K562 (cell line): Measurements from ENCODE around the gene HCFC1R1. TPM values are rescaled to one million over a fixed set of nuclear protein-coding genes. Genes with fewer than 3 reads are reported as not detected.
A peak's percentile ranks its signal among the peaks of the same experiment; 100 is the strongest.

Experiments used
- ATAC-seq: fragments of 200-7000 bp; cut with Tn5 transposase; 3 replicates; pipeline ENCODE4 v1.9.1; 2020; ENCODE audit warnings: moderate library complexity
- BruUV-seq: library from RNA; stranded (reverse); fragments of 400-500 nt; replicated peaks from 2 replicates; lab custom pipeline; 2021; lab: Mats Ljungman, UMichigan
- CTCF ChIA-PET: fragments of 300-600 bp; formaldehyde crosslinking; extraction: SDS; loops from one replicate; lab custom pipeline; 2021; ENCODE audit warnings: low intra/inter-chr PET ratio; lab: Yijun Ruan, JAX
- POLR2A ChIA-PET: fragments of 300-600, 350-650 bp; sonication (Branson Sonifier 250); formaldehyde crosslinking; extraction: SDS; loops from one replicate; lab custom pipeline; 2021; ENCODE audit warnings: antibody characterized with exemption, inconsistent platforms; lab: Yijun Ruan, JAX
- DNase-seq, 4 experiments: peaks; one replicate each; pipeline versions ENCODE4 v3.0.0 to v3.0.0-alpha.2; 2011 to 2018; ENCODE audit warnings: low spot score in 3 of 4, mixed read lengths in 3 of 4; ENCODE audit errors: extremely low read depth in 1 of 4
- FAIRE-seq: peaks from 2 replicates; lab custom pipeline; 2011; peaks lifted over from hg19 to GRCh38; lab: Jason Lieb, UNC
- H2AFZ ChIP-seq: 2 replicates; pipeline ENCODE4 v1.6.0; 2011; ENCODE audit warnings: low read depth, low read length, control low read depth, inconsistent platforms
- H3K27ac ChIP-seq: fragments of 200-600 bp; 3 replicates; pipeline ENCODE4 v1.8.0; 2011; ENCODE audit warnings: low read depth, mild to moderate bottlenecking, control low read depth, inconsistent platforms, low read length, moderate library complexity, mixed read lengths; ENCODE audit errors: extremely low read depth
- H3K27me3 ChIP-seq, 2 experiments: fragments of 300-600 bp in 1 of 2; 2 replicates in 1 of 2; 3 replicates in 1 of 2; pipeline versions ENCODE4 v1.6.0 to v1.8.0; 2011; ENCODE audit warnings: inconsistent platforms in 2 of 2, low read length in 2 of 2, mild to moderate bottlenecking in 1 of 2, mixed read lengths in 1 of 2, moderate library complexity in 1 of 2; ENCODE audit not compliant: control insufficient read depth in 2 of 2, insufficient read depth in 2 of 2
- H3K36me3 ChIP-seq: fragments of 300-600 bp; 3 replicates; pipeline ENCODE4 v1.8.0; 2011; ENCODE audit warnings: mild to moderate bottlenecking, low read length, inconsistent platforms; ENCODE audit not compliant: control insufficient read depth, insufficient read depth
- H3K4me1 ChIP-seq, 2 experiments: fragments of 200-600 bp in 1 of 2; replicated peaks in 1 of 2; 2 replicates in 1 of 2; 3 replicates in 1 of 2; pipeline versions ENCODE4 v1.5.1 to v1.8.0; 2011; ENCODE audit warnings: inconsistent platforms in 2 of 2, low read length in 2 of 2, mild to moderate bottlenecking in 1 of 2, mixed read lengths in 1 of 2, moderate library complexity in 1 of 2; ENCODE audit not compliant: control insufficient read depth in 2 of 2, insufficient read depth in 2 of 2
- H3K4me2 ChIP-seq: 2 replicates; pipeline ENCODE4 v1.6.1; 2011; ENCODE audit warnings: low read length, control low read depth, inconsistent platforms, mixed read lengths; ENCODE audit not compliant: insufficient read depth
- H3K4me3 ChIP-seq: fragments of 200-600 bp; sonication (generic), shearing (Covaris generic); 2 replicates; pipeline ENCODE4 v1.5.1; 2016; ENCODE audit warnings: control low read depth, inconsistent platforms
- H3K79me2 ChIP-seq: fragments of 200-600 bp; 3 replicates; pipeline ENCODE4 v1.8.0; 2011; ENCODE audit warnings: low read length, inconsistent platforms; ENCODE audit not compliant: control insufficient read depth, insufficient read depth
- H3K9ac ChIP-seq, 2 experiments: 2 replicates each; pipeline versions ENCODE4 v1.6.0 to v1.6.1; 2011; ENCODE audit warnings: low read depth in 2 of 2, low read length in 2 of 2, control low read depth in 1 of 2, inconsistent platforms in 1 of 2, mild to moderate bottlenecking in 1 of 2, mixed read lengths in 1 of 2; ENCODE audit not compliant: insufficient read depth in 1 of 2
- H3K9me1 ChIP-seq: one replicate; pipeline ENCODE4 v1.6.0; 2011; ENCODE audit warnings: inconsistent platforms, mild to moderate bottlenecking, low read length, moderate library complexity; ENCODE audit not compliant: control insufficient read depth, insufficient read depth
- H3K9me3 ChIP-seq: replicated peaks from 2 replicates; pipeline ENCODE4 v1.5.1; 2011; ENCODE audit warnings: low read depth, low read length, inconsistent platforms; ENCODE audit not compliant: control insufficient read depth, insufficient read depth
- H4K20me1 ChIP-seq: replicated peaks from 2 replicates; pipeline ENCODE4 v1.6.1; 2011; ENCODE audit warnings: low read length, inconsistent platforms, mixed read lengths; ENCODE audit not compliant: control insufficient read depth, insufficient read depth
- CBX1 ChIP-seq: sonication (generic); IDR thresholded peaks from 2 replicates; pipeline ENCODE4 v1.6.1; 2016; ENCODE audit warnings: antibody characterized with exemption, low read depth, mild to moderate bottlenecking
- ETV6 ChIP-seq, 3 experiments: fragments of 150-350 bp in 1 of 3; sonication (generic) in 1 of 3; formaldehyde crosslinking in 1 of 3; IDR thresholded peaks; 2 replicates each; pipeline versions ENCODE4 v1.6.1 to v1.8.0; 2014 to 2022; ENCODE audit warnings: borderline replicate concordance in 2 of 3, low read depth in 2 of 3, antibody characterized with exemption in 1 of 3, low read length in 1 of 3, mild to moderate bottlenecking in 1 of 3, missing genetic modification reagents in 1 of 3
- FOXA1 ChIP-seq: fragments of 450-650 bp; IDR thresholded peaks from 2 replicates; pipeline ENCODE4 v1.6.1; 2016; ENCODE audit warnings: mild to moderate bottlenecking, borderline replicate concordance
- ILF3 ChIP-seq: fragments of 450-650 bp; IDR thresholded peaks from 2 replicates; pipeline ENCODE4 v1.6.1; 2018; ENCODE audit warnings: antibody characterized with exemption, mild to moderate bottlenecking, moderate library complexity, borderline replicate concordance
- LEF1 ChIP-seq: fragments of 450-650 bp; IDR thresholded peaks from 2 replicates; pipeline ENCODE4 v1.6.1; 2016; ENCODE audit warnings: mild to moderate bottlenecking
- NFIC ChIP-seq: fragments of 450-650 bp; IDR thresholded peaks from 2 replicates; pipeline ENCODE4 v1.6.1; 2017; ENCODE audit warnings: mild to moderate bottlenecking, inconsistent platforms
- POLR2AphosphoS5 ChIP-seq: IDR thresholded peaks from 2 replicates; pipeline ENCODE4 v1.6.1; 2011; ENCODE audit warnings: mild to moderate bottlenecking, low read depth, low read length, moderate library complexity; ENCODE audit not compliant: control insufficient read depth, insufficient read depth
- PURB ChIP-seq: sonication (generic); formaldehyde crosslinking; IDR thresholded peaks from 2 replicates; pipeline ENCODE4 v1.9.0; 2021; ENCODE audit warnings: low read depth, mild to moderate bottlenecking, missing genetic modification reagents
- ZFP30 ChIP-seq: fragments of 250-450 bp; sonication (Bioruptor Pico); IDR thresholded peaks from 2 replicates; pipeline ENCODE4 v1.8.0; 2022; ENCODE audit warnings: moderate library complexity, mild to moderate bottlenecking, inconsistent platforms, borderline replicate concordance
- ZNF121 ChIP-seq: sonication (generic); formaldehyde crosslinking; conservative IDR thresholded peaks from 2 replicates; pipeline ENCODE4 v1.8.0; 2022; ENCODE audit warnings: missing genetic modification reagents
- ZNF695 ChIP-seq: fragments of 450-650 bp; formaldehyde crosslinking; IDR thresholded peaks from 2 replicates; pipeline ENCODE4 v1.4.0; 2020; ENCODE audit warnings: mild to moderate bottlenecking, moderate library complexity
- WGBS: fragments of 100-300 bp; shearing (Covaris generic); methylation state at CpG from one replicate; pipeline ENCODE4 v1.1.6; 2016; ENCODE audit warnings: low coverage, mixed read lengths; ENCODE audit not compliant: insufficient coverage; ENCODE audit errors: missing lambda C conversion rate; 5-methylcytosine and 5-hydroxymethylcytosine counted together
- in situ Hi-C: fragments of 300-500 bp; cut with MboI; formaldehyde crosslinking; loops from 4 replicates; pipeline ENCODE4 v1.15.0; 2018; ENCODE audit warnings: inconsistent platforms, mixed read lengths
- intact Hi-C: fragments of 100-400 bp; cut with micrococcal nuclease; formaldehyde crosslinking; loops from 2 replicates; pipeline ENCODE4 v1.14.2; 2022
- polyA plus RNA-seq, 8 experiments: library from polyadenylated mRNA; depleted of rRNA in 4 of 8; stranded (reverse) in 5 of 8; unstranded in 3 of 8; fragments of >200 nt; fragmentation: Nextera tagmentation in 2 of 8; fragmentation: Illumina TruSeq in 1 of 8; extraction: Ambion mirVana in 2 of 8; extraction: Trizol in 1 of 8; gene quantifications; 2 replicates each; pipeline versions ENCODE4 v1.2.1 to v1.2.3, GENCODE V29; 2011 to 2014; ENCODE audit warnings: inconsistent platforms in 1 of 8, missing spikeins in 1 of 8
- total RNA-seq, 7 experiments: library from RNA; depleted of rRNA in 6 of 7; stranded (reverse); fragments of >200 nt in 6 of 7; fragmentation: Illumina TruSeq in 2 of 7; extraction: Trizol in 2 of 7; gene quantifications; 2 replicates each; pipeline versions ENCODE4 v1.2.1 to v1.2.3, GENCODE V29; 2011 to 2021; ENCODE audit warnings: low replicate concordance in 1 of 7
- TF ChIP-seq, protein P1 (sequence below), 2 experiments: fragments of 150-350 bp in 1 of 2; IDR thresholded peaks; 2 replicates each; pipeline ENCODE4 v1.6.1; 2012 to 2016; ENCODE audit warnings: low read depth in 2 of 2, low read length in 2 of 2, mild to moderate bottlenecking in 1 of 2, moderate library complexity in 1 of 2
- TF ChIP-seq, protein P2 (sequence below): fragments of 250-450 bp; sonication (Bioruptor Pico); IDR thresholded peaks from 2 replicates; pipeline ENCODE4 v1.4.0; 2020; ENCODE audit warnings: mild to moderate bottlenecking
- TF ChIP-seq, protein P3 (sequence below): sonication (generic); formaldehyde crosslinking; IDR thresholded peaks from 2 replicates; pipeline ENCODE4 v1.9.0; 2022; ENCODE audit warnings: mild to moderate bottlenecking, missing genetic modification reagents

Gene HCFC1R1
- total and polyA plus RNA-seq, 9 of the 15 experiments (the other 6 are each of a cell fraction or from before 2014, with no cell fraction given): 2.2 to 29.0 (median 11.2) TPM

DNA sequence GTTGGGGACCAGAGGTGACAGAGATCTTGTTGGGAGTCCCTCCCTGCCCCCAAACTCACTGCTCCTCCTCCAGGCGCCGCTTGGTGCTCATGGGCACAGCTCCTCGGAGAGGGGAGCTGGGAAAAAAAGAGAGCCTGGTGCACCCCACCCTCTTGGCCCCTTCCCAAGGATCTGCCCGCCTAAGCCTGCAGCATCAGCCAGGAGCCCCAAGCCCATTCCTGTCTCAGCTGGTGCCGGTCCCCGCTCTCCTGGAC lies 400 bp downstream of the HCFC1R1 start:
- BruUV-seq: no TSS peak
- H3K36me3 ChIP-seq: peaks cover 39% of the 10 kb centered on the region; the same call in 2 of the 3 replicates
- peak in 2 of 4 experiments; percentile 14 to 68 for DNase-seq
- CTCF ChIA-PET: no interaction called here
- intact Hi-C loops (loop anchor here (10.0 kb wide), 1 partner anchor 59 kb away; the partner anchor contains the start of genes KREMEN2 and PAQR4), in situ Hi-C loops (no loop called here)
- H4K20me1 ChIP-seq: peaks cover 28% of the 10 kb centered on the region
- peaks cover 2% of the 10 kb centered on the region for H3K9me1 ChIP-seq
- H3K27me3 ChIP-seq: no peaks in the 10 kb centered on the region
- peak overlapping the region; percentile 90 for H3K27ac ChIP-seq
- H3K9ac ChIP-seq: peak overlapping the region; percentile 88 to 95; a peak in 3 of 4 replicates
- H3K9me3 ChIP-seq: no peaks in the 10 kb centered on the region
- peak overlapping the region; percentile 82 for H3K4me3 ChIP-seq
- ATAC-seq: peak; percentile 0; the same call in 2 of the 3 replicates
- POLR2A ChIA-PET: interaction anchor here (0.5 to 2.7 kb wide), 12 partner anchors 8 to 215 kb away, joined by 3 to 15 read pairs (median 4); no protein-coding TSS in a partner anchor
- peaks cover 42% of the 10 kb centered on the region for H3K79me2 ChIP-seq
- WGBS: 9% methylated on average over 6 of the region's 6 CpGs
- peaks cover 26 to 87% of the 10 kb centered on the region in 2 experiments for H3K4me1 ChIP-seq
- peak overlapping the region; percentile 83 for H3K4me2 ChIP-seq
- FAIRE-seq: no peak
- no peak overlapping the region for H2AFZ ChIP-seq
- TF ChIP-seq NFIC (peak; percentile 50; the same call in 1 of the 2 replicates), CBX1 (no peak; the same call in 1 of the 2 replicates), ETV6 (IDR thresholded peaks at IDR 0.05; ENCODE audit: borderline replicate concordance in 1 of 2, low read depth in 2 of 2, low read length in 1 of 2) (peak in 1 of 2 experiments; percentile 17; a peak in 1 of 4 replicates), ETV6 (CRISPR knock-in tag; IDR thresholded peaks at IDR 0.05; ENCODE audit: borderline replicate concordance) (no peak), POLR2AphosphoS5 (peak; percentile 8; the same call in 1 of the 2 replicates), ZNF121 (CRISPR knock-in tag) (no peak), FOXA1 (no peak), ZFP30 (no peak), PURB (CRISPR knock-in tag) (no peak), LEF1 (no peak), ILF3 (0 out of 2 replicates have a peak, but pooled peaks have one; percentile 23), ZNF695 (CRISPR knock-in tag) (no peak)
- TF ChIP-seq, protein P1, sequence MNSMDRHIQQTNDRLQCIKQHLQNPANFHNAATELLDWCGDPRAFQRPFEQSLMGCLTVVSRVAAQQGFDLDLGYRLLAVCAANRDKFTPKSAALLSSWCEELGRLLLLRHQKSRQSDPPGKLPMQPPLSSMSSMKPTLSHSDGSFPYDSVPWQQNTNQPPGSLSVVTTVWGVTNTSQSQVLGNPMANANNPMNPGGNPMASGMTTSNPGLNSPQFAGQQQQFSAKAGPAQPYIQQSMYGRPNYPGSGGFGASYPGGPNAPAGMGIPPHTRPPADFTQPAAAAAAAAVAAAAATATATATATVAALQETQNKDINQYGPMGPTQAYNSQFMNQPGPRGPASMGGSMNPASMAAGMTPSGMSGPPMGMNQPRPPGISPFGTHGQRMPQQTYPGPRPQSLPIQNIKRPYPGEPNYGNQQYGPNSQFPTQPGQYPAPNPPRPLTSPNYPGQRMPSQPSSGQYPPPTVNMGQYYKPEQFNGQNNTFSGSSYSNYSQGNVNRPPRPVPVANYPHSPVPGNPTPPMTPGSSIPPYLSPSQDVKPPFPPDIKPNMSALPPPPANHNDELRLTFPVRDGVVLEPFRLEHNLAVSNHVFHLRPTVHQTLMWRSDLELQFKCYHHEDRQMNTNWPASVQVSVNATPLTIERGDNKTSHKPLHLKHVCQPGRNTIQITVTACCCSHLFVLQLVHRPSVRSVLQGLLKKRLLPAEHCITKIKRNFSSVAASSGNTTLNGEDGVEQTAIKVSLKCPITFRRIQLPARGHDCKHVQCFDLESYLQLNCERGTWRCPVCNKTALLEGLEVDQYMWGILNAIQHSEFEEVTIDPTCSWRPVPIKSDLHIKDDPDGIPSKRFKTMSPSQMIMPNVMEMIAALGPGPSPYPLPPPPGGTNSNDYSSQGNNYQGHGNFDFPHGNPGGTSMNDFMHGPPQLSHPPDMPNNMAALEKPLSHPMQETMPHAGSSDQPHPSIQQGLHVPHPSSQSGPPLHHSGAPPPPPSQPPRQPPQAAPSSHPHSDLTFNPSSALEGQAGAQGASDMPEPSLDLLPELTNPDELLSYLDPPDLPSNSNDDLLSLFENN (IDR thresholded peaks at IDR 0.05; ENCODE audit: low read depth in 2 of 2, low read length in 2 of 2): 0 out of 4 replicates have a peak, but pooled peaks of 1 of the 2 experiments have one; percentile 19
- TF ChIP-seq, protein P2, sequence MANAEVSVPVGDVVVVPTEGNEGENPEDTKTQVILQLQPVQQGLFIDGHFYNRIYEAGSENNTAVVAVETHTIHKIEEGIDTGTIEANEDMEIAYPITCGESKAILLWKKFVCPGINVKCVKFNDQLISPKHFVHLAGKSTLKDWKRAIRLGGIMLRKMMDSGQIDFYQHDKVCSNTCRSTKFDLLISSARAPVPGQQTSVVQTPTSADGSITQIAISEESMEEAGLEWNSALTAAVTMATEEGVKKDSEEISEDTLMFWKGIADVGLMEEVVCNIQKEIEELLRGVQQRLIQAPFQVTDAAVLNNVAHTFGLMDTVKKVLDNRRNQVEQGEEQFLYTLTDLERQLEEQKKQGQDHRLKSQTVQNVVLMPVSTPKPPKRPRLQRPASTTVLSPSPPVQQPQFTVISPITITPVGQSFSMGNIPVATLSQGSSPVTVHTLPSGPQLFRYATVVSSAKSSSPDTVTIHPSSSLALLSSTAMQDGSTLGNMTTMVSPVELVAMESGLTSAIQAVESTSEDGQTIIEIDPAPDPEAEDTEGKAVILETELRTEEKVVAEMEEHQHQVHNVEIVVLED (CRISPR knock-in tag): no peak
- TF ChIP-seq, protein P3, sequence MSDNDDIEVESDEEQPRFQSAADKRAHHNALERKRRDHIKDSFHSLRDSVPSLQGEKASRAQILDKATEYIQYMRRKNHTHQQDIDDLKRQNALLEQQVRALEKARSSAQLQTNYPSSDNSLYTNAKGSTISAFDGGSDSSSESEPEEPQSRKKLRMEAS: no peak
